Measurements from ENCODE around the gene GCLM. TPM values are rescaled to one million over a fixed set of nuclear protein-coding genes. Genes with fewer than 3 reads are reported as not detected.

GCLM gene
- total RNA-seq, 1 experiment from 2014 or later: 20.9 TPM

DNA sequence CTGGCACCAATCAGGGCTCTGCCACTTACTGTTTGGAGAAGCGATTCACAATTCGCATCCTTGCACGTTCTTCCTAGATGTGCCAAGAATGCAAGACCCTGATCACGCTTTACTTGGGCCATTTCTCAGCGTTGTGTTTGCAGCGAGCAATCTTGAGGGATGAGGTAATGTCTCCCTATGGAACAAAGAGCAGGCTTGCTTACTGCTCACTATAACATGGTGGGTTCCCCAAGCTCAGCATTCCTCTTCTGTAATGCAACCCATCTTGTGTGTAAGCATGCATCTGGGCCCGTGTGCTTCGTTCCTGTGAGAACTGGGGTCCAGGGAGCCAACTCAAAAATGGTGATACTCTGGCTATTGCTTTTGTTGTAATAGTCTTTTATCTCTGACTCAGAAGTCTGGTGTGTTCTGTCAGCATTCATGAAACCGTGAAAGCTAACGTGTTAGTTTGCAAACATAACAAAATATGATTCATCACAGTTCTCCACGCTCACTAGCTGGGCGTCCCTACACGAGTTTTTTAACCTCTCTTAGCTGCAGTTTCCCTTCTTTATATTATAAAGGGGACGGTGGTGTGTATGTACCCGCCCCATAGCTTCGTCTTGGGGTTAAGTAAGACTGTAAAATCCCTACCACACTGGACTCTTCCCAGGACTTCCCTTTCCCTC, 63.6 kb downstream of the GCLM start:
- peak overlapping the region; percentile 70 for H3K27ac Mint-ChIP-seq (ENCODE audit: unreplicated experiment)
- no TSS peak for BruUV-seq (replicated peaks)
- peaks cover 20% of the 10 kb centered on the region for H3K4me1 Mint-ChIP-seq (ENCODE audit: low read depth, unreplicated experiment)
- TF ChIP-seq, protein P1, sequence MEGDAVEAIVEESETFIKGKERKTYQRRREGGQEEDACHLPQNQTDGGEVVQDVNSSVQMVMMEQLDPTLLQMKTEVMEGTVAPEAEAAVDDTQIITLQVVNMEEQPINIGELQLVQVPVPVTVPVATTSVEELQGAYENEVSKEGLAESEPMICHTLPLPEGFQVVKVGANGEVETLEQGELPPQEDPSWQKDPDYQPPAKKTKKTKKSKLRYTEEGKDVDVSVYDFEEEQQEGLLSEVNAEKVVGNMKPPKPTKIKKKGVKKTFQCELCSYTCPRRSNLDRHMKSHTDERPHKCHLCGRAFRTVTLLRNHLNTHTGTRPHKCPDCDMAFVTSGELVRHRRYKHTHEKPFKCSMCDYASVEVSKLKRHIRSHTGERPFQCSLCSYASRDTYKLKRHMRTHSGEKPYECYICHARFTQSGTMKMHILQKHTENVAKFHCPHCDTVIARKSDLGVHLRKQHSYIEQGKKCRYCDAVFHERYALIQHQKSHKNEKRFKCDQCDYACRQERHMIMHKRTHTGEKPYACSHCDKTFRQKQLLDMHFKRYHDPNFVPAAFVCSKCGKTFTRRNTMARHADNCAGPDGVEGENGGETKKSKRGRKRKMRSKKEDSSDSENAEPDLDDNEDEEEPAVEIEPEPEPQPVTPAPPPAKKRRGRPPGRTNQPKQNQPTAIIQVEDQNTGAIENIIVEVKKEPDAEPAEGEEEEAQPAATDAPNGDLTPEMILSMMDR (IDR thresholded peaks at IDR 0.05; ENCODE audit: unreplicated experiment): no peak
- H3K27me3 Mint-ChIP-seq (ENCODE audit: unreplicated experiment): no peaks in the 10 kb centered on the region
- CTCF ChIA-PET: interaction anchor here (0.6 to 3.0 kb wide), 10 partner anchors 18 to 271 kb away, joined by 3 to 31 read pairs (median 3); partner anchors contain the start of gene GCLM
- DNase-seq: peak; percentile 18
- H3K36me3 Mint-ChIP-seq (ENCODE audit: insufficient read depth, unreplicated experiment): peaks cover 29% of the 10 kb centered on the region
- H3K4me3 Mint-ChIP-seq (ENCODE audit: low read depth, unreplicated experiment): peak overlapping the region; percentile 84
- H3K9me3 Mint-ChIP-seq (ENCODE audit: low read depth, unreplicated experiment): peaks cover 6% of the 10 kb centered on the region
- intact Hi-C loops (cut with micrococcal nuclease; ENCODE audit: unreplicated experiment): loop anchor here (5.0 to 10.0 kb wide), 3 partner anchors 62 to 541 kb away; partner anchors contain the start of gene GCLM

GRCh38 chr1:93844262-93845045, 64.8 kb downstream of the GCLM start:
- Mint-ChIP-seq H3K27me3 (ENCODE audit: unreplicated experiment) (no peaks in the 10 kb centered on the region), H3K4me3 (ENCODE audit: low read depth, unreplicated experiment) (no peak overlapping the region), H3K36me3 (ENCODE audit: insufficient read depth, unreplicated experiment) (peaks cover 29% of the 10 kb centered on the region), H3K27ac (ENCODE audit: unreplicated experiment) (no peak overlapping the region), H3K4me1 (ENCODE audit: low read depth, unreplicated experiment) (peaks cover 20% of the 10 kb centered on the region), H3K9me3 (ENCODE audit: low read depth, unreplicated experiment) (no peaks in the 10 kb centered on the region)
- CTCF ChIA-PET: interaction anchor here (0.5 to 3.0 kb wide), 14 partner anchors 26 to 540 kb away, joined by 3 to 42 read pairs (median 3); no protein-coding TSS in a partner anchor
- TF ChIP-seq, protein P1 (IDR thresholded peaks at IDR 0.05; ENCODE audit: unreplicated experiment): no peak
- TSS peak; percentile 28 for BruUV-seq (replicated peaks)
- intact Hi-C loops (cut with micrococcal nuclease; ENCODE audit: unreplicated experiment): loop anchor here (1.0 to 10.0 kb wide), 5 partner anchors 63 to 540 kb away; partner anchors contain the start of gene GCLM
- DNase-seq: peak; percentile 53

DNA sequence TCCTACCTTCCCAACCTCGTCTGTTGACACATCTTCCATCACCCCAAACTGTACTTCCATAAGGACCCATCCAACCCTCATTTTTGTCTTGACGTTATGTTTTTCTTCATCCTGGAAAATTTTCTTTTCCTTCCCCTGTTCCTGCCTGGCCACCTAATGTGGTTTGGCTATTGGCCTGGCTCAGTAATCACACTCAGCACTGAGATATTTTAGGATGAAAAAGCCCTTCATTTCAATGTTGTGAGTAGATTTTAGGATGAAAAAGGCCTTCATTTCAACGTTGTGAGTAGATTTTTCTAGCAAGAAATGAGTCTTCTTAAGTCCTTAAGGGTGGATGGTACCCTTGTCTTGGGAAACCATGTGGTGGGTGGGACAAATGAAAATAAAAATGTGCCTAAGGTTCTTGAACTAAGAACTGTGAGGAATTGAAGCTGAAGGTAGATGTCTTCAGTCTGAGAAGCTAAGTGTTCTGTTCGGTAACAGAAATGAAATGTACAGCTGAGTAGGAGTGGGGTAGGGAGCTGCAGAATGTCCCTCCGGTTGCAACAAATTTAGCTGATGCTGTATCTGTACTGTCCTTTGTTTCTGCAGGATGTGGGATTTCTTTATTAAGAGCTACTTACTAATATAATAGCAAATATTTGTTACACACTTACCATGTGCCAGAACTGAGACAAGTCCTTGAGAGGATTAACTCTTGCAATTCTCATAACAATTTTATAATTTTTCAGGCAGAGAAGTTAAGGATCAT, 66.3 kb downstream of the GCLM start:
- intact Hi-C loops (cut with micrococcal nuclease; ENCODE audit: unreplicated experiment): loop anchor here (10.0 kb wide), 2 partner anchors 288 to 538 kb away; no protein-coding TSS in a partner anchor
- CTCF ChIA-PET: interaction anchor here (0.6 kb wide), 1 partner anchor 27 kb away, joined by 4 read pairs; no protein-coding TSS in a partner anchor
- no TSS peak for BruUV-seq (replicated peaks)
- H3K36me3 Mint-ChIP-seq (ENCODE audit: insufficient read depth, unreplicated experiment): peaks cover 25% of the 10 kb centered on the region
- H3K27ac Mint-ChIP-seq (ENCODE audit: unreplicated experiment): no peak overlapping the region
- H3K4me3 Mint-ChIP-seq (ENCODE audit: low read depth, unreplicated experiment): no peak overlapping the region
- TF ChIP-seq, protein P1 (IDR thresholded peaks at IDR 0.05; ENCODE audit: unreplicated experiment): no peak
- H3K9me3 Mint-ChIP-seq (ENCODE audit: low read depth, unreplicated experiment): no peaks in the 10 kb centered on the region
- H3K27me3 Mint-ChIP-seq (ENCODE audit: unreplicated experiment): no peaks in the 10 kb centered on the region
- H3K4me1 Mint-ChIP-seq (ENCODE audit: low read depth, unreplicated experiment): peaks cover 20% of the 10 kb centered on the region
- DNase-seq: no peak

DNA sequence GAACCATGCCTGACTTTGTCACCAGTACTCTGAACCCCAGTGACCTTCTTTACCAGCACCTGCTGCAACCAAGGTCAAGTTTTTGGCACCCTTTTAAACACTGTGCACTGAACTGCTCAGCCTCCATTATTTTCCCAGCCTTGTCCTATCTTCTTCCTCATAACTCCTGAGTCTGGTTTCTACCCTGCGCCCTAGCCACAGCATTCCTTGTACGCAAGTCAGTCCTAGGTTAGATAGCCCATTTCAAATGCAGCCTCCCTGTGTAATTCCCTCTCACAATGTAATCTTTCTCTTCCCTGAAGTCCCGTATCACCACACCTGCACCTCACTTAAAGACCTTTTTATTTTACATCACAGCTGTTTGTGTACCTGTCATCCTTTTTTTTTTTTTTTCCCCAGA, 67.5 kb downstream of the GCLM start:
- no peak for DNase-seq
- TF ChIP-seq, protein P1 (IDR thresholded peaks at IDR 0.05; ENCODE audit: unreplicated experiment): no peak
- Mint-ChIP-seq H3K27ac (ENCODE audit: unreplicated experiment) (no peak overlapping the region), H3K27me3 (ENCODE audit: unreplicated experiment) (no peaks in the 10 kb centered on the region), H3K36me3 (ENCODE audit: insufficient read depth, unreplicated experiment) (peaks cover 14% of the 10 kb centered on the region), H3K4me1 (ENCODE audit: low read depth, unreplicated experiment) (peaks cover 20% of the 10 kb centered on the region), H3K9me3 (ENCODE audit: low read depth, unreplicated experiment) (no peaks in the 10 kb centered on the region), H3K4me3 (ENCODE audit: low read depth, unreplicated experiment) (no peak overlapping the region)
- BruUV-seq (replicated peaks): no TSS peak
- CTCF ChIA-PET: no interaction called here
- intact Hi-C loops (cut with micrococcal nuclease; ENCODE audit: unreplicated experiment): loop anchor here (10.0 kb wide), 2 partner anchors 287 to 537 kb away; no protein-coding TSS in a partner anchor
